Fibroblast of villous mesenchyme (primary cell): ENCODE results near the gene SERPINA4. TPM values are rescaled to one million over a fixed set of nuclear protein-coding genes. Genes with fewer than 3 reads are reported as not detected.

ENCODE experiments used
- DNase-seq: peaks from one replicate; pipeline ENCODE4 v3.0.0-alpha.2; 2010; ENCODE audit warnings: low read depth
- H3K4me3 ChIP-seq: 2 replicates; pipeline ENCODE4 v1.5.1; 2011; ENCODE audit warnings: low read depth, mild to moderate bottlenecking, low read length
- total RNA-seq: library from RNA; depleted of rRNA; stranded (reverse); fragments of >200 nt; gene quantifications from 2 replicates; pipeline ENCODE4 v1.2.3, GENCODE V29; 2012
- TF ChIP-seq, protein P1 (sequence below): IDR thresholded peaks from 2 replicates; pipeline ENCODE4 v1.5.1; 2012; ENCODE audit warnings: low read depth, mild to moderate bottlenecking, low read length; ENCODE audit not compliant: insufficient read depth

SERPINA4 gene
- total RNA-seq, 1 donor: not detected

- TF ChIP-seq, protein P1, sequence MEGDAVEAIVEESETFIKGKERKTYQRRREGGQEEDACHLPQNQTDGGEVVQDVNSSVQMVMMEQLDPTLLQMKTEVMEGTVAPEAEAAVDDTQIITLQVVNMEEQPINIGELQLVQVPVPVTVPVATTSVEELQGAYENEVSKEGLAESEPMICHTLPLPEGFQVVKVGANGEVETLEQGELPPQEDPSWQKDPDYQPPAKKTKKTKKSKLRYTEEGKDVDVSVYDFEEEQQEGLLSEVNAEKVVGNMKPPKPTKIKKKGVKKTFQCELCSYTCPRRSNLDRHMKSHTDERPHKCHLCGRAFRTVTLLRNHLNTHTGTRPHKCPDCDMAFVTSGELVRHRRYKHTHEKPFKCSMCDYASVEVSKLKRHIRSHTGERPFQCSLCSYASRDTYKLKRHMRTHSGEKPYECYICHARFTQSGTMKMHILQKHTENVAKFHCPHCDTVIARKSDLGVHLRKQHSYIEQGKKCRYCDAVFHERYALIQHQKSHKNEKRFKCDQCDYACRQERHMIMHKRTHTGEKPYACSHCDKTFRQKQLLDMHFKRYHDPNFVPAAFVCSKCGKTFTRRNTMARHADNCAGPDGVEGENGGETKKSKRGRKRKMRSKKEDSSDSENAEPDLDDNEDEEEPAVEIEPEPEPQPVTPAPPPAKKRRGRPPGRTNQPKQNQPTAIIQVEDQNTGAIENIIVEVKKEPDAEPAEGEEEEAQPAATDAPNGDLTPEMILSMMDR: no peak
- no peak overlapping the region for H3K4me3 ChIP-seq
- DNase-seq: no peak
Measured at GRCh38 chr14:94588311-94588710, 27.1 kb downstream of the SERPINA4 start.

DNA sequence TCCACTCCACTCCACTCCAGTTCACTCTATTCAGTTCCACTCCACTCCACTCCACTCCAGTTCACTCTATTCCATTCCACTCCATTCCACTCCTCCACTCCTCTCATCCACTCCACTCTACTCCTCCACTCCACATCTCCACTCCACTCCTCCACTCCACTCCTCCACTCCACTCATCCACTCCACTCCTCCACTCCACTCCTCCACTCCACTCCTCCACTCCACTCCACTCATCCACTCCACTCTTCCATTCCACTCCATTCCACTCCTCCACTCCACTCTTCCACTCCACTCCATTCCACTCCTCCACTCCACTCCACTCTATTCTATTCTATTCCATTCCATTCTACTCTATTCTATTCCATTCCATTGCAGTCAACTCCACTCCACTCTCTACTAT lies 29.8 kb downstream of the SERPINA4 start:
- DNase-seq: no peak
- H3K4me3 ChIP-seq: no peak overlapping the region
- TF ChIP-seq, protein P1: no peak

DNA sequence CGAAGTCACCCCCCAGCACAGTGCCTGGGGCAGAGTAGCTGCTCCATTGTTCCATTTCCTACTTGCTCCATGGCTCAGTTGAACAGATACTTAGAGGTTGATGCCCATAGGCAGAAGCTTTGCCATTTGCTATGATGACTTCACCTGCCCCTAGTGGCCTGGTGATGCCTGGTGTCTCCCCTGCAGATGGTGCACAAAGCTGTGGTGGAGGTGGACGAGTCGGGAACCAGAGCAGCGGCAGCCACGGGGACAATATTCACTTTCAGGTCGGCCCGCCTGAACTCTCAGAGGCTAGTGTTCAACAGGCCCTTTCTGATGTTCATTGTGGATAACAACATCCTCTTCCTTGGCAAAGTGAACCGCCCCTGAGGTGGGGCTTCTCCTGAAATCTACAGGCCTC lies 30.6 kb downstream of the SERPINA4 start:
- TF ChIP-seq, protein P1: no peak
- H3K4me3 ChIP-seq: no peak overlapping the region
- no peak for DNase-seq

- TF ChIP-seq, protein P1: no peak
- no peak for DNase-seq
- no peak overlapping the region for H3K4me3 ChIP-seq
Measured at GRCh38 chr14:94592457-94592856, 31.2 kb downstream of the SERPINA4 start.

DNA sequence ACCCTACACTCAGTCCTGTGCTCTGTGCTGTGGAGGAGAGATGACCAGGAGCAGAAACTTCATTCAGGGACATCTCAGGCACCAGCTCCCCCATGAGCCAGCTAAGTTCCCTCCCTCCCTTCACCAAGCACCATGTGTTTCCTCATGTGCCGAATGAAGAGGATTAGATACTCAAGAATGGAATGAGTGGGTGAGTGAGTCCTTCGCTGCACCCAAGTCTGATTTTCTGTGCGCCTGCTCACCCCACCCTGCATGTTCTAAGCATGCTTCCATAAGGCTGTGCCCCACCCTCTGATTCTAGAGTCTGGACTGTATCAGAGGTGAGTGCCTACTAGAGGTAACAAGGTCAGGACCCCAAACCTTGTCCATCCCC lies 32.1 kb downstream of the SERPINA4 start:
- DNase-seq: no peak
- no peak overlapping the region for H3K4me3 ChIP-seq

GRCh38 chr14:94593749-94594431 lies 32.6 kb downstream of the SERPINA4 start:
- TF ChIP-seq, protein P1: no peak
- no peak for DNase-seq
- H3K4me3 ChIP-seq: no peak overlapping the region

More for the DNA sequence above, 32.1 kb downstream of the SERPINA4 start:
- TF ChIP-seq, protein P1: no peak

- DNase-seq: no peak
- no peak overlapping the region for H3K4me3 ChIP-seq
- TF ChIP-seq, protein P1: no peak
Measured at GRCh38 chr14:94594441-94594840, 33.2 kb downstream of the SERPINA4 start.
